HepG2 (cell line): ENCODE measurements around the gene SCAI. TPM values are rescaled to one million over a fixed set of nuclear protein-coding genes. Genes with fewer than 3 reads are reported as not detected.

Experiments
- CBX2 ChIP-seq, 2 experiments: fragments of 200-600 bp in 1 of 2; sonication (generic); formaldehyde crosslinking in 1 of 2; IDR thresholded peaks; 2 replicates each; pipeline versions ENCODE4 v1.7.0 to v1.8.1; 2018 to 2022; ENCODE audit warnings: low read depth in 2 of 2, low read length in 1 of 2, mild to moderate bottlenecking in 1 of 2, missing genetic modification reagents in 1 of 2
- CENPX ChIP-seq: sonication (generic); formaldehyde crosslinking; IDR thresholded peaks from 2 replicates; pipeline ENCODE4 v1.9.0; 2021; ENCODE audit warnings: mild to moderate bottlenecking, missing genetic modification reagents, moderate library complexity
- ETS1 ChIP-seq: sonication (generic); formaldehyde crosslinking; IDR thresholded peaks from 2 replicates; pipeline ENCODE4 v1.4.0; 2020; ENCODE audit warnings: missing genetic modification reagents
- HIVEP1 ChIP-seq: sonication (generic); formaldehyde crosslinking; IDR thresholded peaks from 2 replicates; pipeline ENCODE4 v1.4.0; 2020; ENCODE audit warnings: mild to moderate bottlenecking, missing genetic modification reagents
- MEIS1 ChIP-seq: sonication (generic); formaldehyde crosslinking; IDR thresholded peaks from 2 replicates; pipeline ENCODE4 v1.9.0; 2021; ENCODE audit warnings: mild to moderate bottlenecking, missing genetic modification reagents, moderate library complexity, borderline replicate concordance
- MTF2 ChIP-seq: sonication (generic); formaldehyde crosslinking; IDR thresholded peaks from 2 replicates; pipeline ENCODE4 v1.5.0; 2020; ENCODE audit warnings: missing genetic modification reagents, borderline replicate concordance
- PITX1 ChIP-seq: sonication (generic); formaldehyde crosslinking; IDR thresholded peaks from 2 replicates; pipeline ENCODE4 v1.5.1; 2020; ENCODE audit warnings: mild to moderate bottlenecking, missing genetic modification reagents
- RARA ChIP-seq: IDR thresholded peaks from 2 replicates; pipeline ENCODE4 v1.6.1; 2016; ENCODE audit warnings: missing genetic modification reagents, missing compliant biosample characterization
- SP140L ChIP-seq: sonication (generic); formaldehyde crosslinking; IDR thresholded peaks from 2 replicates; pipeline ENCODE4 v1.4.0; 2020; ENCODE audit warnings: missing genetic modification reagents, borderline replicate concordance
- ZBTB25 ChIP-seq: IDR thresholded peaks from 2 replicates; pipeline ENCODE4 v1.6.1; 2018; ENCODE audit warnings: missing genetic modification reagents
- ZNF256 ChIP-seq: sonication (generic); formaldehyde crosslinking; conservative IDR thresholded peaks from 2 replicates; pipeline ENCODE4 v1.4.0; 2020; ENCODE audit warnings: missing genetic modification reagents
- ZNF556 ChIP-seq: sonication (generic); formaldehyde crosslinking; IDR thresholded peaks from 2 replicates; pipeline ENCODE4 v1.4.0; 2020; ENCODE audit warnings: mild to moderate bottlenecking, missing genetic modification reagents, borderline replicate concordance
- ZNF780A ChIP-seq: sonication (generic); formaldehyde crosslinking; IDR thresholded peaks from 2 replicates; pipeline ENCODE4 v1.8.0; 2022; ENCODE audit warnings: mild to moderate bottlenecking, missing genetic modification reagents, moderate library complexity
- ZSCAN29 ChIP-seq: sonication (generic); formaldehyde crosslinking; conservative IDR thresholded peaks from 2 replicates; pipeline ENCODE4 v1.4.0; 2020; ENCODE audit warnings: mild to moderate bottlenecking, missing genetic modification reagents
- polyA plus RNA-seq, 8 experiments: library from polyadenylated mRNA; depleted of rRNA in 3 of 8; stranded (reverse) in 7 of 8; unstranded in 1 of 8; fragments of >200 nt; fragmentation: Illumina TruSeq in 4 of 8; extraction: Trizol in 4 of 8; gene quantifications; 2 replicates each; pipeline versions ENCODE4 v1.2.1 to v1.2.3, GENCODE V29; 2011 to 2016; ENCODE audit warnings: low read depth in 4 of 8, missing spikeins in 1 of 8, mixed read lengths in 1 of 8; ENCODE audit not compliant: insufficient read depth in 1 of 8
- total RNA-seq, 5 experiments: library from RNA; depleted of rRNA; stranded (reverse); fragments of >200 nt; fragmentation: Illumina TruSeq; extraction: Trizol; gene quantifications; 2 replicates each; pipeline ENCODE4 v1.2.3, GENCODE V29; 2016; ENCODE audit warnings: low read depth in 1 of 5
- TF ChIP-seq, protein P1 (sequence below): sonication (generic); formaldehyde crosslinking; IDR thresholded peaks from 2 replicates; pipeline ENCODE4 v1.4.0; 2020; ENCODE audit warnings: missing genetic modification reagents, borderline replicate concordance
- TF ChIP-seq, protein P2 (sequence below), 2 experiments: fragments of 450-650 bp in 1 of 2; sonication (generic) in 1 of 2; formaldehyde crosslinking; IDR thresholded peaks; 2 replicates each; pipeline versions ENCODE4 v1.5.0 to v1.8.0; 2020 to 2022; ENCODE audit warnings: mild to moderate bottlenecking in 1 of 2, missing genetic modification reagents in 1 of 2
- TF ChIP-seq, protein P3 (sequence below): sonication (generic); formaldehyde crosslinking; IDR thresholded peaks from 2 replicates; pipeline ENCODE4 v1.4.0; 2020; ENCODE audit warnings: missing genetic modification reagents, mild to moderate bottlenecking, borderline replicate concordance

Gene SCAI
- total and polyA plus RNA-seq, 2 of the 13 experiments (the other 11 are each of a cell fraction or from before 2014, with no cell fraction given) = 4.4 to 8.4 TPM

DNA sequence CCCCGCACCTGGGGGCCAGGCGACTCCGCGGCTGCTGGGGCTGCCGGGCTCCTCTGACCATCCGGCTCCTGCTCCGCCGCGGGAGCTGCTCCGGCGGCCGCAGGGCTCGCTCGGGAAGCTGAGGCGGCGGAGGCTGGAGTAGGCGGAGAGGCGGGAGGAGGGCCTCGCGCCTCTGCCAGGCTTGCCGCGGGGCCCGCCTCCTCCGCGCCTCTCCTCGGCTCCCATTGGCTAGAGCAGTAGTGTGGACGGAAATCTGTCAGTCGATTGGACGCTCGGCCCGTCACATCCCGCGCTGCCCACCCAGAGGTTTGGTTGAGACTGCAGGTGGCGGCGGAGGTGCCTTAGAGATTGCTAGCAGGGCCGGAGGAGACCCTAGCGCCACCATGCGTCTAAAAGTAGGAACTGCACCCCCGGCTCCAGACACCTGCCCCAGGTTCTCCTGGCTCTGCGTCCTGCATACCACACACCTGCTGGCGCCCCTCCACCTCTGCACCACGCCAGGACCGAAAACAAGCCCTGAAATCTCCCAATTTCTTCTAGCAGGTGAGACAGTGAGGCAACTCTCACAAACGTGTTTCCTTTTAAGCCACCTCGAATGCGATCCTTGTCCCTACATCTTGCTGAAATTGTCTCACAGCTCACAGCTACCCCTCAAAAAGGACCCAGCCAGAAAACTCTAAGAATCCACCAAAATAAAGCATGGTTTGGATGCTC is at the start of gene SCAI (continued):
- TF ChIP-seq, protein P1, sequence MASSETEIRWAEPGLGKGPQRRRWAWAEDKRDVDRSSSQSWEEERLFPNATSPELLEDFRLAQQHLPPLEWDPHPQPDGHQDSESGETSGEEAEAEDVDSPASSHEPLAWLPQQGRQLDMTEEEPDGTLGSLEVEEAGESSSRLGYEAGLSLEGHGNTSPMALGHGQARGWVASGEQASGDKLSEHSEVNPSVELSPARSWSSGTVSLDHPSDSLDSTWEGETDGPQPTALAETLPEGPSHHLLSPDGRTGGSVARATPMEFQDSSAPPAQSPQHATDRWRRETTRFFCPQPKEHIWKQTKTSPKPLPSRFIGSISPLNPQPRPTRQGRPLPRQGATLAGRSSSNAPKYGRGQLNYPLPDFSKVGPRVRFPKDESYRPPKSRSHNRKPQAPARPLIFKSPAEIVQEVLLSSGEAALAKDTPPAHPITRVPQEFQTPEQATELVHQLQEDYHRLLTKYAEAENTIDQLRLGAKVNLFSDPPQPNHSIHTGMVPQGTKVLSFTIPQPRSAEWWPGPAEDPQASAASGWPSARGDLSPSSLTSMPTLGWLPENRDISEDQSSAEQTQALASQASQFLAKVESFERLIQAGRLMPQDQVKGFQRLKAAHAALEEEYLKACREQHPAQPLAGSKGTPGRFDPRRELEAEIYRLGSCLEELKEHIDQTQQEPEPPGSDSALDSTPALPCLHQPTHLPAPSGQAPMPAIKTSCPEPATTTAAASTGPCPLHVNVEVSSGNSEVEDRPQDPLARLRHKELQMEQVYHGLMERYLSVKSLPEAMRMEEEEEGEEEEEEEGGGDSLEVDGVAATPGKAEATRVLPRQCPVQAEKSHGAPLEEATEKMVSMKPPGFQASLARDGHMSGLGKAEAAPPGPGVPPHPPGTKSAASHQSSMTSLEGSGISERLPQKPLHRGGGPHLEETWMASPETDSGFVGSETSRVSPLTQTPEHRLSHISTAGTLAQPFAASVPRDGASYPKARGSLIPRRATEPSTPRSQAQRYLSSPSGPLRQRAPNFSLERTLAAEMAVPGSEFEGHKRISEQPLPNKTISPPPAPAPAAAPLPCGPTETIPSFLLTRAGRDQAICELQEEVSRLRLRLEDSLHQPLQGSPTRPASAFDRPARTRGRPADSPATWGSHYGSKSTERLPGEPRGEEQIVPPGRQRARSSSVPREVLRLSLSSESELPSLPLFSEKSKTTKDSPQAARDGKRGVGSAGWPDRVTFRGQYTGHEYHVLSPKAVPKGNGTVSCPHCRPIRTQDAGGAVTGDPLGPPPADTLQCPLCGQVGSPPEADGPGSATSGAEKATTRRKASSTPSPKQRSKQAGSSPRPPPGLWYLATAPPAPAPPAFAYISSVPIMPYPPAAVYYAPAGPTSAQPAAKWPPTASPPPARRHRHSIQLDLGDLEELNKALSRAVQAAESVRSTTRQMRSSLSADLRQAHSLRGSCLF (CRISPR knock-in tag) = no peak
- 0 out of 2 replicates have a peak, but pooled peaks have one; percentile 32 for TF ChIP-seq ZNF556 (CRISPR knock-in tag)
- TF ChIP-seq CBX2 (IDR thresholded peaks at IDR 0.05; ENCODE audit: low read depth, low read length) = no peak
- no peak for TF ChIP-seq CBX2 (CRISPR knock-in tag; IDR thresholded peaks at IDR 0.05; ENCODE audit: low read depth)
- TF ChIP-seq CENPX (CRISPR knock-in tag) = no peak
- TF ChIP-seq PITX1 (CRISPR knock-in tag) = no peak
- no peak for TF ChIP-seq ZSCAN29 (CRISPR knock-in tag)
- TF ChIP-seq, protein P2, sequence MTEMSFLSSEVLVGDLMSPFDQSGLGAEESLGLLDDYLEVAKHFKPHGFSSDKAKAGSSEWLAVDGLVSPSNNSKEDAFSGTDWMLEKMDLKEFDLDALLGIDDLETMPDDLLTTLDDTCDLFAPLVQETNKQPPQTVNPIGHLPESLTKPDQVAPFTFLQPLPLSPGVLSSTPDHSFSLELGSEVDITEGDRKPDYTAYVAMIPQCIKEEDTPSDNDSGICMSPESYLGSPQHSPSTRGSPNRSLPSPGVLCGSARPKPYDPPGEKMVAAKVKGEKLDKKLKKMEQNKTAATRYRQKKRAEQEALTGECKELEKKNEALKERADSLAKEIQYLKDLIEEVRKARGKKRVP (CRISPR knock-in tag; IDR thresholded peaks at IDR 0.05) = no peak
- no peak for TF ChIP-seq ZNF256
- TF ChIP-seq RARA (CRISPR knock-in tag) = no peak
- TF ChIP-seq MTF2 (CRISPR knock-in tag) = 0 out of 2 replicates have a peak, but pooled peaks have one; percentile 34
- TF ChIP-seq ETS1 (CRISPR knock-in tag) = no peak
- no peak for TF ChIP-seq HIVEP1 (CRISPR knock-in tag)
- TF ChIP-seq, protein P3, sequence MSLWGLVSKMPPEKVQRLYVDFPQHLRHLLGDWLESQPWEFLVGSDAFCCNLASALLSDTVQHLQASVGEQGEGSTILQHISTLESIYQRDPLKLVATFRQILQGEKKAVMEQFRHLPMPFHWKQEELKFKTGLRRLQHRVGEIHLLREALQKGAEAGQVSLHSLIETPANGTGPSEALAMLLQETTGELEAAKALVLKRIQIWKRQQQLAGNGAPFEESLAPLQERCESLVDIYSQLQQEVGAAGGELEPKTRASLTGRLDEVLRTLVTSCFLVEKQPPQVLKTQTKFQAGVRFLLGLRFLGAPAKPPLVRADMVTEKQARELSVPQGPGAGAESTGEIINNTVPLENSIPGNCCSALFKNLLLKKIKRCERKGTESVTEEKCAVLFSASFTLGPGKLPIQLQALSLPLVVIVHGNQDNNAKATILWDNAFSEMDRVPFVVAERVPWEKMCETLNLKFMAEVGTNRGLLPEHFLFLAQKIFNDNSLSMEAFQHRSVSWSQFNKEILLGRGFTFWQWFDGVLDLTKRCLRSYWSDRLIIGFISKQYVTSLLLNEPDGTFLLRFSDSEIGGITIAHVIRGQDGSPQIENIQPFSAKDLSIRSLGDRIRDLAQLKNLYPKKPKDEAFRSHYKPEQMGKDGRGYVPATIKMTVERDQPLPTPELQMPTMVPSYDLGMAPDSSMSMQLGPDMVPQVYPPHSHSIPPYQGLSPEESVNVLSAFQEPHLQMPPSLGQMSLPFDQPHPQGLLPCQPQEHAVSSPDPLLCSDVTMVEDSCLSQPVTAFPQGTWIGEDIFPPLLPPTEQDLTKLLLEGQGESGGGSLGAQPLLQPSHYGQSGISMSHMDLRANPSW = no peak; the same call in 1 of the 2 replicates
- no peak for TF ChIP-seq ZBTB25 (CRISPR knock-in tag)
- TF ChIP-seq ZNF780A (CRISPR knock-in tag) = no peak
- no peak for TF ChIP-seq SP140L (CRISPR knock-in tag)
- TF ChIP-seq MEIS1 (CRISPR knock-in tag) = peak; percentile 59; the same call in 1 of the 2 replicates
